Left renal pelvis (tissue), 4 donors: Measurements from ENCODE around the gene BCL2. TPM values are rescaled to one million over a fixed set of nuclear protein-coding genes. Genes with fewer than 3 reads are reported as not detected.

ENCODE experiments used
- DNase-seq, 4 donors: peaks; one replicate each; pipeline ENCODE4 v3.0.0-alpha.2; 2013; ENCODE audit warnings: low read depth in 4 of 4, low spot score in 3 of 4
- polyA plus RNA-seq, 4 donors: library from polyadenylated mRNA; unstranded; fragments of 120-200 nt; gene quantifications; one replicate each; pipeline ENCODE4 v1.2.1, GENCODE V29; 2013; ENCODE audit not compliant: insufficient read length in 4 of 4

Gene BCL2
- polyA plus RNA-seq, 4 donors, result 21.6 to 27.4 (median 24.5) TPM

GRCh38 chr18:63312019-63312409 is 7.6 kb downstream of the BCL2 start:
- no peak for DNase-seq

GRCh38 chr18:63311118-63312018 is 8.2 kb downstream of the BCL2 start:
- DNase-seq, result no peak

- no peak for DNase-seq
These were observed 10.1 kb downstream of the BCL2 start for GRCh38 chr18:63309422-63309821.

GRCh38 chr18:63307551-63308200 is 11.9 kb downstream of the BCL2 start:
- DNase-seq, result no peak

GRCh38 chr18:63306819-63307550 is 12.6 kb downstream of the BCL2 start:
- no peak for DNase-seq

- no peak for DNase-seq
These were observed 13.3 kb downstream of the BCL2 start for GRCh38 chr18:63306249-63306648.

- DNase-seq, result no peak
These were observed 16.0 kb downstream of the BCL2 start for GRCh38 chr18:63303547-63303946.

GRCh38 chr18:63302636-63303405 is 16.7 kb downstream of the BCL2 start:
- no peak for DNase-seq

GRCh38 chr18:63302220-63302619 is 17.3 kb downstream of the BCL2 start:
- DNase-seq, result no peak

- no peak for DNase-seq
These were observed 18.1 kb downstream of the BCL2 start for GRCh38 chr18:63301434-63301833.

- DNase-seq, result no peak
These were observed 19.5 kb downstream of the BCL2 start for GRCh38 chr18:63299837-63300745.

- DNase-seq, result no peak
These were observed 20.9 kb downstream of the BCL2 start for GRCh38 chr18:63298400-63299365.

- no peak for DNase-seq
These were observed 21.7 kb downstream of the BCL2 start for GRCh38 chr18:63297687-63298399.

- DNase-seq, result no peak
These were observed 25.6 kb downstream of the BCL2 start for GRCh38 chr18:63293935-63294334.

- no peak for DNase-seq
These were observed 26.5 kb downstream of the BCL2 start for GRCh38 chr18:63292831-63293683.

- no peak for DNase-seq
These were observed 28.3 kb downstream of the BCL2 start for GRCh38 chr18:63291278-63291677.

- no peak for DNase-seq
These were observed 28.8 kb downstream of the BCL2 start for GRCh38 chr18:63290821-63291200.
